GM10248 (cell line): ENCODE data around the gene PARD3B.

Source experiments
- CTCF ChIA-PET: fragments of 300-600 bp; sonication (Branson Sonifier 250); formaldehyde crosslinking; extraction: SDS; loops from one replicate; lab custom pipeline; 2021; ENCODE audit warnings: antibody characterized with exemption; lab: Yijun Ruan, JAX
- POLR2A ChIA-PET: fragments of 350-650 bp; sonication (Branson Sonifier 250); formaldehyde crosslinking; extraction: SDS; loops from one replicate; lab custom pipeline; 2020; ENCODE audit warnings: antibody characterized with exemption; lab: Yijun Ruan, JAX
- DNase-seq: peaks from one replicate; pipeline ENCODE4 v3.0.0; 2012; ENCODE audit errors: extremely low spot score
- CTCF ChIP-seq: IDR thresholded peaks from 2 replicates; pipeline ENCODE4 v1.5.1; 2012; ENCODE audit warnings: mild to moderate bottlenecking, low read depth; ENCODE audit errors: extremely low read depth, missing control alignments, control extremely low read depth

PARD3B gene

GRCh38 chr2:205566606-205567168 is 1021.4 kb downstream of the PARD3B start:
- POLR2A ChIA-PET, result no interaction called here
- TF ChIP-seq CTCF, result no peak
- DNase-seq, result no peak
- CTCF ChIA-PET, result no interaction called here

- DNase-seq, result no peak
- ChIA-PET POLR2A (no interaction called here), CTCF (no interaction called here)
- TF ChIP-seq CTCF, result no peak
These were observed 1023.3 kb downstream of the PARD3B start for GRCh38 chr2:205568620-205569019.

- ChIA-PET CTCF (interaction anchor here (1.3 kb wide), 1 partner anchor 21 kb away, joined by 4 read pairs; no protein-coding TSS in a partner anchor), POLR2A (no interaction called here)
- no peak for TF ChIP-seq CTCF
- DNase-seq, result no peak
These were observed 1025.4 kb downstream of the PARD3B start for GRCh38 chr2:205570648-205571047.

- no peak for TF ChIP-seq CTCF
- CTCF ChIA-PET, result interaction anchor here (0.9 to 1.3 kb wide), 2 partner anchors 19 to 21 kb away, joined by 3 to 4 read pairs; no protein-coding TSS in a partner anchor
- POLR2A ChIA-PET, result no interaction called here
- no peak for DNase-seq
These were observed 1026.2 kb downstream of the PARD3B start for GRCh38 chr2:205571360-205571959.

GRCh38 chr2:205574001-205574400 is 1028.7 kb downstream of the PARD3B start:
- no peak for DNase-seq
- TF ChIP-seq CTCF, result no peak
- ChIA-PET POLR2A (interaction anchor here (0.6 kb wide), 1 partner anchor 188 kb away, joined by 6 read pairs; no protein-coding TSS in a partner anchor), CTCF (no interaction called here)

- DNase-seq, result no peak
- ChIA-PET CTCF (no interaction called here), POLR2A (no interaction called here)
- no peak for TF ChIP-seq CTCF
These were observed 1034.1 kb downstream of the PARD3B start for GRCh38 chr2:205579335-205579734.
